Type B pancreatic cell (in vitro differentiated cells): ENCODE measurements around the gene ITFG1. TPM values are rescaled to one million over a fixed set of nuclear protein-coding genes. Genes with fewer than 3 reads are reported as not detected.
A peak's percentile ranks its signal among the peaks of the same experiment; 100 is the strongest.

ENCODE experiments used
- DNase-seq: peaks from one replicate; pipeline ENCODE4 v3.0.0; 2021; ENCODE audit warnings: mixed read lengths; ENCODE audit not compliant: unreplicated experiment; ENCODE audit errors: extremely low spot score
- H3K27ac Mint-ChIP-seq: 2 replicates; pipeline ENCODE4 v1.8.0; 2021; ENCODE audit warnings: mild to moderate bottlenecking, mixed read lengths
- H3K27me3 Mint-ChIP-seq: 2 replicates; pipeline ENCODE4 v1.8.0; 2021; ENCODE audit warnings: mixed read lengths
- H3K36me3 Mint-ChIP-seq: 2 replicates; pipeline ENCODE4 v1.8.0; 2021; ENCODE audit warnings: mixed read lengths
- H3K4me1 Mint-ChIP-seq: one replicate; pipeline ENCODE4 v1.8.0; 2021; ENCODE audit warnings: mixed read lengths; ENCODE audit not compliant: unreplicated experiment
- H3K4me3 Mint-ChIP-seq: 2 replicates; pipeline ENCODE4 v1.8.0; 2021; ENCODE audit warnings: mild to moderate bottlenecking, mixed read lengths
- H3K9me3 Mint-ChIP-seq: 2 replicates; pipeline ENCODE4 v1.8.0; 2021; ENCODE audit warnings: mixed read lengths
- total RNA-seq: library from RNA; stranded (reverse); gene quantifications from 2 replicates; pipeline ENCODE4 v1.2.1, GENCODE V29; 2021; ENCODE audit warnings: low replicate concordance
- TF ChIP-seq, protein P1 (sequence below): fragments of 200-600 bp; sonication (generic); conservative IDR thresholded peaks from 2 replicates; pipeline ENCODE4 v1.5.0; 2021; ENCODE audit warnings: antibody characterized with exemption, mild to moderate bottlenecking

Gene ITFG1
- total RNA-seq, 1 donor from 2014 or later = 47.1 TPM

DNA sequence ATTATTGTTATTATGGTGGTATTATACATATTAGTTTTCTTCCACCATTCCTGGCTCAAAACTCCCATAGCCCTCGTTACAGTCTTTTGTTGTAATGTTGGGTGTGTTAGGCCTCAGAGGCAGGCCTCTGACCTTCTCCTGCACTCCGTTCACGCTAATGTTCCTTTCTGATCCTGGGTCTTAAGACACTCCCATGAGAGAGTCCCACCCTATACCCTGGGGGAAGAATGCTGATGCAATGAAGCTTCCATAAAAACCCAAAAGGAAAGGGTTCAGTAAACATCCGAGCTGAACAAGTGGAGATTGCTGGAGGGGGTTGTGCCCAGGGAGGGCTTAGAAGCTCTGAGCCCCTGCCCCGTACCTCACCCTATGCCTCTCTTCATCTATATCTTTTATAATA lies 175.9 kb downstream of the ITFG1 start:
- DNase-seq = no peak
- Mint-ChIP-seq H3K4me1 (no peaks in the 10 kb centered on the region), H3K27me3 (no peaks in the 10 kb centered on the region), H3K9me3 (peaks cover 8% of the 10 kb centered on the region), H3K27ac (peak overlapping the region; percentile 80), H3K36me3 (peaks cover 14% of the 10 kb centered on the region), H3K4me3 (no peak overlapping the region)
- TF ChIP-seq, protein P1, sequence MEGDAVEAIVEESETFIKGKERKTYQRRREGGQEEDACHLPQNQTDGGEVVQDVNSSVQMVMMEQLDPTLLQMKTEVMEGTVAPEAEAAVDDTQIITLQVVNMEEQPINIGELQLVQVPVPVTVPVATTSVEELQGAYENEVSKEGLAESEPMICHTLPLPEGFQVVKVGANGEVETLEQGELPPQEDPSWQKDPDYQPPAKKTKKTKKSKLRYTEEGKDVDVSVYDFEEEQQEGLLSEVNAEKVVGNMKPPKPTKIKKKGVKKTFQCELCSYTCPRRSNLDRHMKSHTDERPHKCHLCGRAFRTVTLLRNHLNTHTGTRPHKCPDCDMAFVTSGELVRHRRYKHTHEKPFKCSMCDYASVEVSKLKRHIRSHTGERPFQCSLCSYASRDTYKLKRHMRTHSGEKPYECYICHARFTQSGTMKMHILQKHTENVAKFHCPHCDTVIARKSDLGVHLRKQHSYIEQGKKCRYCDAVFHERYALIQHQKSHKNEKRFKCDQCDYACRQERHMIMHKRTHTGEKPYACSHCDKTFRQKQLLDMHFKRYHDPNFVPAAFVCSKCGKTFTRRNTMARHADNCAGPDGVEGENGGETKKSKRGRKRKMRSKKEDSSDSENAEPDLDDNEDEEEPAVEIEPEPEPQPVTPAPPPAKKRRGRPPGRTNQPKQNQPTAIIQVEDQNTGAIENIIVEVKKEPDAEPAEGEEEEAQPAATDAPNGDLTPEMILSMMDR = no peak

DNA sequence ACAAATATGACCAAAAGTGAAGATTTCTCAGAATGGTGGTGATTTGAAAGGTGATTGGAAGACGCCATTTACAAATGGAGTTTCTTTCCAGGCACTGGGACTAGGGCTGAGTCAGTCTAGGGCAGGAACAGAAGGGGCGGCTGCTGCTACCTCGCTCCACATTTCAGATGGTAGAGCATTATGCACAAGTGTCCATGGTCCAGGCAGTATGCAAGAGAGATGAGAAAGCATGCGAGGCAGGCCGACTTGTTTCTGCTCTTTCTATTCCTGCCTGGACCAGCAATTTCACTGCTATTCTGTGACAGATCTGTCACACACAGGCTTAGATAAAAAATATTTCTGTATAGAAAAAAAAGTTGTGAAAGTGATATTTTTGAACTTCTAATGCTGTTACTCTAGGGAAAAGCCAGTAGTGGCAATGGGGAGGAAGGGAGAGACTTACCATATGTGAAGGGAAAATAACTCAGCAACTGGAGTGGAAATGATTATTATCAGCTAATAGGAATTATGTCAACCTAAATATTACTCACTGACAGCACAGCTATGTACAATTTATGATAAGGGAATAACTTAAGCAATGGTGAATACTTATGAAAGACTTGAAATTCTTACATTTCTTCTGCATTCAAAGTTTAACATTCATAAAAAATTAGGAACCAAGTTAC lies 182.4 kb downstream of the ITFG1 start:
- Mint-ChIP-seq H3K4me3 (no peak overlapping the region), H3K27me3 (no peaks in the 10 kb centered on the region), H3K27ac (no peak overlapping the region), H3K36me3 (peaks cover 3% of the 10 kb centered on the region), H3K9me3 (peaks cover 8% of the 10 kb centered on the region), H3K4me1 (no peaks in the 10 kb centered on the region)
- TF ChIP-seq, protein P1 = no peak
- no peak for DNase-seq

DNA sequence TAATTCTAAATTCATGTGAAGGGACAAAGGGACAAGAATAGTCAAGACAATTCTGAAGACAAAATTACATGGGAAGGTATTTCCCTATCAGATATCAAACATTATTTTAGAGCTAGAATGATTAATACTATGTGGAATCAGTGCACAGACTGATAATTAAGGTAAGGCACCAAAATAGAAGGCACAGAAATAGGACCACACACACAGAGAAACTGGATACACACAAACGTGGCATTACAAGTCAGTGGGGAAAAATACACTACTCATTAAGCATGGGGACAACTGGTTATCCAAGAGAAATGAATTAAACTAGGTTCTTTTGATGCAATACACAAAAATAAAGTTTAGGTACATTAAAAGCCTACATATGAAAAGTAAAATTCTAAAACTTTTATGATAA lies 184.3 kb downstream of the ITFG1 start:
- TF ChIP-seq, protein P1 = no peak
- DNase-seq = no peak
- no peaks in the 10 kb centered on the region for H3K9me3 Mint-ChIP-seq
- no peaks in the 10 kb centered on the region for H3K4me1 Mint-ChIP-seq
- H3K27me3 Mint-ChIP-seq = no peaks in the 10 kb centered on the region
- no peak overlapping the region for H3K27ac Mint-ChIP-seq
- peaks cover 3% of the 10 kb centered on the region for H3K36me3 Mint-ChIP-seq
- no peak overlapping the region for H3K4me3 Mint-ChIP-seq

DNA sequence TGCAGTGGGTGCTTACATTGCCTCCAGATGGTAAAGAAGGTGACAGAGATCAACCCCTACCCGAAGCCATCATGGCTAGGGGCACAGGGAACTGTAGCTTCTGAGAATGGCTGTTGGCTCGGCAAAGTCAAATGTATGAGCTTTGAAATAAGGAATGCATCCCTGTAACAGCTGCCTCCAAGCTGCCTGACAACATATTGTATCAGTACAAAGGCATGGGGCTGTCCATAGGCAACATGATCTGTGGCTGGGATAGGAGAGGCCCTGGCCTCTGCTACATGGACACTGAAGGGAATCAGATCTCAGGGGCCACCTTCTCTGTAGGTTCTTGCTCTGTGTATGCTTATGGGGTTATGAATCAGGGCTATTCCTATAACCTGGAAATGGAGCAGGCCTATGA lies 197.9 kb downstream of the ITFG1 start:
- H3K4me3 Mint-ChIP-seq = no peak overlapping the region
- TF ChIP-seq, protein P1 = no peak
- no peak overlapping the region for H3K27ac Mint-ChIP-seq
- DNase-seq = no peak
- H3K9me3 Mint-ChIP-seq = no peaks in the 10 kb centered on the region
- no peaks in the 10 kb centered on the region for H3K4me1 Mint-ChIP-seq
- H3K27me3 Mint-ChIP-seq = no peaks in the 10 kb centered on the region
- H3K36me3 Mint-ChIP-seq = peaks cover 14% of the 10 kb centered on the region

DNA sequence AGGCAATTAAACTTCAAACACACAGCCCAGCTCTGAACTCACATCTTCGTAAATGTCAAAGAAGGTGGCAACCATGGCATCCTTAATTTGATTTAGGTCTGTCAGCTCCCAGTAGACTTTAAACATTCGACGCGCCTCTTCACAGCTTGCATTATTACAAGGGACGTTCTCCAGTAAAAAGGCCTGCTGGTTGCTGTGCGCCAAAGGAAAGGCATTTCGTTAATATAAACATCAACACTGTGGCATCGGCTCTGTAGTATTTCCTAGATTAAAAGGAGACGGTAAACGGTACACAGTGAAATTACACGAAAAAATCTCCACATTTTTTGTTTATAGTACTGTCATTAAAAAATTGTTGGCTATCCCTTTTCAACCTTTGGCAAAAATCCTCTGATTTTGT lies 200.4 kb downstream of the ITFG1 start:
- H3K27me3 Mint-ChIP-seq = no peaks in the 10 kb centered on the region
- no peak for DNase-seq
- peaks cover 30% of the 10 kb centered on the region for H3K36me3 Mint-ChIP-seq
- no peaks in the 10 kb centered on the region for H3K9me3 Mint-ChIP-seq
- H3K4me3 Mint-ChIP-seq = no peak overlapping the region
- TF ChIP-seq, protein P1 = no peak
- H3K4me1 Mint-ChIP-seq = no peaks in the 10 kb centered on the region
- no peak overlapping the region for H3K27ac Mint-ChIP-seq
